NT2/D1 (cell line): ENCODE data around the gene SCAPER.
"Not testable (repeated sequence)": the region's sequence is repeated elsewhere in the genome, so short reads cannot be mapped to it uniquely, and the experiment has no call there.

Experiments
- SUZ12 ChIP-seq: IDR thresholded peaks from 2 replicates; pipeline ENCODE4 v1.6.1; 2011; ENCODE audit not compliant: insufficient read length, insufficient read depth; ENCODE audit errors: extremely low read depth
- ZNF274 ChIP-seq: IDR thresholded peaks from 2 replicates; pipeline ENCODE4 v1.6.1; 2011; ENCODE audit warnings: mild to moderate bottlenecking, low read depth, low read length

GRCh38 chr15:76892836-76893235 is 12.3 kb downstream of the SCAPER start:
- not testable (repeated sequence) for TF ChIP-seq SUZ12, ZNF274
